Activated T-helper 1 cell treated with anti-CD3 and anti-CD28 coated beads, Interleukin-12 subunit alpha, Interleukin-12 subunit beta, Interleukin-2, Interleukin-4 antibody, amounts not matched to agents 30 ng/mL and 10 ng/mL and 1 ng/mL, durations not matched to agents 14 hours and 24 hours and 36 hours (primary cell): ENCODE results near the gene NET1. TPM values are rescaled to one million over a fixed set of nuclear protein-coding genes. Genes with fewer than 3 reads are reported as not detected.

Source experiments
- DNase-seq: peaks from one replicate; pipeline ENCODE4 v3.0.0; 2021; ENCODE audit warnings: low spot score
- H3K27ac Mint-ChIP-seq: one replicate; pipeline ENCODE4 v1.8.0; 2021; ENCODE audit warnings: mild to moderate bottlenecking, mixed read lengths
- H3K27me3 Mint-ChIP-seq: one replicate; pipeline ENCODE4 v1.8.0; 2022; ENCODE audit warnings: mild to moderate bottlenecking, moderate library complexity, mixed read lengths; ENCODE audit not compliant: insufficient read depth
- H3K36me3 Mint-ChIP-seq: one replicate; pipeline ENCODE4 v1.8.0; 2021; ENCODE audit warnings: low read depth, mixed read lengths
- H3K4me1 Mint-ChIP-seq: one replicate; pipeline ENCODE4 v1.8.0; 2021; ENCODE audit warnings: low read depth, mixed read lengths
- H3K4me3 Mint-ChIP-seq: one replicate; pipeline ENCODE4 v1.8.0; 2021; ENCODE audit warnings: mild to moderate bottlenecking, moderate library complexity, mixed read lengths
- H3K9me3 Mint-ChIP-seq: one replicate; pipeline ENCODE4 v1.8.0; 2021; ENCODE audit warnings: mixed read lengths
- intact Hi-C: fragments of 100-400 bp; cut with micrococcal nuclease; formaldehyde crosslinking; loops from one replicate; pipeline ENCODE4 v1.15.1; 2024
- total RNA-seq: library from RNA; stranded (reverse); gene quantifications from 2 replicates; pipeline ENCODE4 v1.2.3, GENCODE V29; 2022

Gene NET1
- total RNA-seq, 1 donor from 2014 or later = 40.3 TPM

DNA sequence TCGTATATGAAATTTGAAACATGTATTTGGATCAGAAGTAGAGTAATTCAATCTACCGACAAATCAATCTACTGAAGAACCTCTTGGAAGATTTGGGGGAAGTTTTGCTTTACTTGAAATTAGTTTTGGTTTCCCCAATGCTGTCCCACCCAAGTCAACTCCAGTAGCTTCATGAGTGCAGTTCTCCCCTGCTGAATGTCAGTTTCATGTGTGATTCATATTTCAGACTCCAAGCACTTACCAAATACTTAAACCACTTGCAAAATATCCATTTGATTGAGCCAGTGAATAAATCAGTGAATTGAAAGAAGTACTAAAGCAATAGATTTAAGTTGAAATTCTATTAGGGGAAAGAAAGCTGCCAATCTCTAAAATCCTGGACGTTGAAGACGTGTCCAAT, 77.7 kb downstream of the NET1 start:
- Mint-ChIP-seq H3K4me3 (no peak overlapping the region), H3K27me3 (peaks cover under 1% of the 10 kb centered on the region), H3K27ac (no peak overlapping the region), H3K9me3 (no peaks in the 10 kb centered on the region), H3K4me1 (peaks cover 5% of the 10 kb centered on the region), H3K36me3 (no peaks in the 10 kb centered on the region)
- intact Hi-C loops = no loop called here
- DNase-seq = no peak

DNA sequence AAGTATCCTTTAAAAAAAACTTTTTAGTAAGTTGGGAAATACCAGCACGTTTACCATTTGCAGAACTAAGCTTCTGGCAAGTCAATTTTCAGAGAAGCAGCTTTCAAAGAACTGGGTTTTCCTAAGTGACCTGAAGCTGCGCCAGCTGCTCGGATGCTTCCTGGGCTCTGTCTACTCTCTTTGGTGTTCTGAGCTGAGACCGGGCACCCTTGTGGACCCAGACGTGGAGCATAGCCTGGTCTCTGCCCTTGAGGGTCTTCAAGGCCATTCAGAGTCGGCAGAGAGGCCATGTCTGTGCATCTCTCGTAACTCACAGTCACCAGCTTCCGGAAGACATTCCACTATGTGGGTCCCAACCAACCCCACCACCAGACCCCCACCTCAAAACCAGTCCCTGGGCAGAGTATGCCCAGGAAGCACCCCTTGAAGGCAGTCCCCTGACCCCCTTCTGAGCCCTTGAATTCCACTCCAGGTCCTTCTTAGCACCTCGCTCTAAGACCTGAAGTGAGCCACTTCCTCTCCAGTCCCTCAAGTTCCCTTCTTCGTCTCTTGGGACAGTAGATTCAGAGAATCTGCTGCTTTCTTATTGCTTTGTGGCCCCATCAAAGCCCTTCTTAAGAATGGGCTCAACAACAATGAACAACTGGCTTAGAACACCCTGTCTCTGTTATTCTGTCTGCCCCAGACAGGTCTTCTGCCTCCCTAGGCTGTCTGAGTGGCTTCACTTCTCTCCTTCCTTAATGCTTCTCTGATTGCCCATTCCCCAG, 78.5 kb downstream of the NET1 start:
- Mint-ChIP-seq H3K9me3 (no peaks in the 10 kb centered on the region), H3K36me3 (no peaks in the 10 kb centered on the region), H3K27me3 (no peaks in the 10 kb centered on the region), H3K4me3 (no peak overlapping the region), H3K27ac (no peak overlapping the region), H3K4me1 (peaks cover 5% of the 10 kb centered on the region)
- intact Hi-C loops = no loop called here
- no peak for DNase-seq

DNA sequence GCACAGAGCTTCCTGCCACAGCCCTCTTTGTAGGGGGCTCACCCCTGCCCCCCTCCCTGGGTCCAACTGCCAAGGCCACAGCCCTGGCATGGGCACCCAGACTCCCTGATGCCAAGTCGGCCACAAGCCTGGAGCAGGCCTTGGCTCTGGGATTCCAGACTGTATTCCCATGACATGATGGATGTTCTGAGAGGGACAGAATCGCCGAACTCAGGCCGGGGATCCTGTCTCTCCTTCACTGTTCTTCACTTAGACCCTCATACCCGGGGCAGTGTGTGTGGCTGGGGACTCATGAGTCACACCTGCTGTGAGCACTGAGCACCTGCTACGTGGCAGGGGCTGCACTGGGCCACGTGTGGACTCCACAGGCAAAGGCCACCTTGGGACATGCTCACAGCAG, 79.1 kb downstream of the NET1 start:
- no peaks in the 10 kb centered on the region for H3K36me3 Mint-ChIP-seq
- no peaks in the 10 kb centered on the region for H3K27me3 Mint-ChIP-seq
- intact Hi-C loops = no loop called here
- no peaks in the 10 kb centered on the region for H3K9me3 Mint-ChIP-seq
- peaks cover 5% of the 10 kb centered on the region for H3K4me1 Mint-ChIP-seq
- no peak overlapping the region for H3K27ac Mint-ChIP-seq
- H3K4me3 Mint-ChIP-seq = no peak overlapping the region
- DNase-seq = no peak

DNA sequence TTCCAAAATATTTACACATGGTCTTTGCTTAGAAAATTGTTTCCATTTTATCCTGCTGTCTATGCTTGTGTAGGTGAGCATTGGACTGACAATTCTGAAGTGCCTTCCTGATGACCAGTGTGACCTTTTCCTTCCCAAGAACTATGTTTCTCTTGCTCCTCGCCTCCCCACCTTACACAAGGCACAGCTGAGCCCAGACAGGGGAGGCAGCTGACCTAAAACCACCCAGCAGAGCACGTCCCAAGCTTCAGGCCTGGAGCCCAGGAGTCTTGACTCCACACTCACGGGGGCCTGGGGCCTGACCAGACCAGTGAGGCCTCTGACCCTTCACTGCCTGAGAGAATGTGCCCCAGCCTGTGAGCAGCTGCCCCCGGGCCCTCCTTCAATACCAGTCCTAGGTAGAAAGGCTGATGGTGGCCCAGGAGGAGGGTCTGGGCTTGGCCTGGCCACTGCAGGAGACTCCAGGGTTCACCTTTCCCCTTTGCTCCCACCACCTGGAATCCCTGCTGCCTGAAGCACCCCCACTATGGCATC, 80.0 kb downstream of the NET1 start:
- H3K36me3 Mint-ChIP-seq = no peaks in the 10 kb centered on the region
- no peak overlapping the region for H3K4me3 Mint-ChIP-seq
- no peak for DNase-seq
- H3K27ac Mint-ChIP-seq = no peak overlapping the region
- no peaks in the 10 kb centered on the region for H3K27me3 Mint-ChIP-seq
- intact Hi-C loops = no loop called here
- no peaks in the 10 kb centered on the region for H3K9me3 Mint-ChIP-seq
- H3K4me1 Mint-ChIP-seq = peaks cover 5% of the 10 kb centered on the region

DNA sequence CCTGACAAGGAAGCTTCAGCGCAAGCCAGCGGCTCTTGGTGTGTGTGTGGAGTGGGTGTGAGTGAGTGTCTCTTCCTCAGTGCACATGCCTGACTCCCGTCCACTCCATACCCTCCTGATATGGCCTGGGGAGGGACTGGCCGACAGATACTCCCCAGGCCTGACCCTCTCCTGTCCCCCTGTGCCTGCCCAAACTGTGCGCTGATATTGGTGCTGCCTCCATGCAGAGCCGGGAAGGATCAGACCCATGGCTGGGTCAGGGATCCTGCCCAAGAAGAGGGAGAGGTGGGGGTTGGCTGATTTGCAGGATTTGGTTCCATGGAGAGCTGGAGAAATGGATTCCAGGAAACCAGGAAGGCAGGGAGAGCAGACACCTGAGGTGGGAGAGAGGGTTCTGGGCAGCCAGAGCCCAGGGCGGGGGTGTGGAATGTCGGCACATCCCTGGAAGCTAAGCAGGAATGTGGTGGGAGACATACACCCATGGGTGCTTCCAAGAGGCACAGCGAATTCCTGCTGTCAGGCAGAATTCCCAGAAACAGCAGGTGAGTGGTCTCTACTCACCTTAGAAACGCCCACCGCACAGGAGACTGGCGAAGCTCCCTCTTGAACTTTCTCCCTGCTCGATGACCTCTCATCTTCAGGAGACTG, 80.7 kb downstream of the NET1 start:
- Mint-ChIP-seq H3K4me3 (no peak overlapping the region), H3K27ac (no peak overlapping the region), H3K27me3 (no peaks in the 10 kb centered on the region), H3K4me1 (no peaks in the 10 kb centered on the region), H3K36me3 (no peaks in the 10 kb centered on the region), H3K9me3 (no peaks in the 10 kb centered on the region)
- intact Hi-C loops = no loop called here
- DNase-seq = no peak

DNA sequence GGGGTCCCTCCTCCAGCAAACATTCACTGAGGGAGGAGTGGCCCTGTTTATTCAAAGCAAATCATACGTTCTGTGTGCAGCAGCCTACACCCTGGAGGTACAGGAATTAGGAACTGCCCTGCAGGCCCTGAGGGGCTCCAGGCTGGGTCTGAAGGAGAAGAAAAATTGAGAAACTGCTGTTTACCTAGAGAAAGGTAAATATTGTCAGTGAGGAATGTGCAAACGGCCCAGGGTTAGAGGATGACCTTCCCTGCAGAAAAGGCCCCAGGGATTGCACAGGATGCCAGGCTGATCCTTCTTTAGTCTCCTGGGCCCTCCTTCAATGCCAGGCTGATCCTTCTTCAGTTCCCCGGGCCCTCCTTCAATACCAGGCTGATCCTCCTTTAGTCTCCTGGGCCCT, 81.3 kb downstream of the NET1 start:
- intact Hi-C loops = no loop called here

DNA sequence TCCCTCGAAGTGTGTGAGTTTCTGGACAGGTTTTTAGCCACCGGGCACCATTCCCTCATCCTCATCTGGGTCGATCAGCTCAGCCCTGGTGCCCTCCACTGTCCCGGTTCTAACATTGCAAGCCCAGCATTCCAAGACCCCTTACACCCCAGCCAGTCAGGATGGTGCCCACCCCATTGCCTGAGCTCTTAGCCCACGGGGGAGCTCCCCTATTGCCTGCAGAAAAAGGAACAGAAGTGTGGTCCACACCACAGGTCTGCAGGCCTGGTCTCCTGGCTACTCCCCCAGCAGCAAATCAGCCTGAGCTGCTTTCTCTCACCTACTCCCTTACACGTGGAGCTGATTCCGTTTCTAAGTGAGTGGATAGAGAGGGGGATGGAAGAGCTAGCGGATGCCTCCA, 82.3 kb downstream of the NET1 start:
- Mint-ChIP-seq H3K27me3 (no peaks in the 10 kb centered on the region), H3K4me1 (no peaks in the 10 kb centered on the region)
- intact Hi-C loops = no loop called here

More for the DNA sequence above, 81.3 kb downstream of the NET1 start:
- Mint-ChIP-seq H3K36me3 (no peaks in the 10 kb centered on the region), H3K27ac (no peak overlapping the region), H3K27me3 (no peaks in the 10 kb centered on the region), H3K4me1 (no peaks in the 10 kb centered on the region), H3K9me3 (no peaks in the 10 kb centered on the region), H3K4me3 (no peak overlapping the region)
- DNase-seq = no peak

DNA sequence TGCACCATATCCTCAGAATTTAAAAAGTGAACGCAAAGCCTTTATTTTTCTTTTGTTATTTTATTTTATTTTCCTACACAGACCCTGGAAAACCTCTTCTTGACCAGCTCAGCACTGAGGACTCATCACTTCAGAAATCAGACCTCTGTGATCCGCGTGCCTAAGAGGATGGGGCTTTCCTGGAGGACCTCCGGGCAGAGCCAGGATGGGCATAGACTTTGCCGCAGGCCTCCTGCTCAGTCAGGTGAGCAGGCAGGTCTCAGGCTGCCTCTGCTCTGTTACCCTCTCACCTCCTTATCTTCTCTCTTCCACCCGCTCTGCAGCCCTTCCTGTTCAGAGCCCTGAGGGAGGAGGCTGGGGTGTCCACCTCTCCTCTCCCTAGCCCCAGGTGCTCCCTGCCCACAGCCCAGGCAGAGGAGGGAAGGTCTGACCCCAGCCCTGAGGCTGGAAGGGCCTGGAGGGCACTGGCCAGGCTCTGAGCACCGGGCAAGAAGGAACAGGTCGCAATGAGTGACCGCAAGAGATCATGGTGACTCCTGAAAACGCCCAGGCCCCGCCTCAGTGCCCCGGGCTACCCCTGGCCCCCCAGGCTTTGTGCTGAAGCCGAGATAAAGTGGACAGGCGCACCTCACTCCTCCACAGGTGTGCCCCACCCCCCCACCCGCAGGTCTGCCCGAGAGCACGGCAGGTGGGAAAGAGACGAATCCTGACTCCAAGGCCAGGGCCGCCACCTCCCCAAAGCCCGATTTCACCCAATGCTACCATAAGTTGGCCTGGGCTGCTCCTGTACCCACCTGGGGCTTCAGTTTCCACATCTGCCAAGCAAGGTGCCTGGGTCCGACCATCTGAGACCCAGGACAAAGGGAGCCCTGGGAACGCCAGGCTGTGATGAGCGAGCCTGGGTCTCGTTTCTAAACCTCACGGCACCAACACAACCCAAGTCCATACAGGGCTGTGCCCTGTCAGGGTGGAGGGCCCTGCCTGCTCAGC, 84.2 kb downstream of the NET1 start:
- DNase-seq = no peak
- Mint-ChIP-seq H3K4me3 (no peak overlapping the region), H3K27ac (no peak overlapping the region), H3K9me3 (no peaks in the 10 kb centered on the region), H3K27me3 (peaks cover 7% of the 10 kb centered on the region), H3K36me3 (no peaks in the 10 kb centered on the region), H3K4me1 (no peaks in the 10 kb centered on the region)
- intact Hi-C loops = no loop called here

More for the DNA sequence above, 82.3 kb downstream of the NET1 start:
- H3K4me3 Mint-ChIP-seq = no peak overlapping the region
- H3K36me3 Mint-ChIP-seq = no peaks in the 10 kb centered on the region
- no peak overlapping the region for H3K27ac Mint-ChIP-seq
- no peaks in the 10 kb centered on the region for H3K9me3 Mint-ChIP-seq
- DNase-seq = no peak

DNA sequence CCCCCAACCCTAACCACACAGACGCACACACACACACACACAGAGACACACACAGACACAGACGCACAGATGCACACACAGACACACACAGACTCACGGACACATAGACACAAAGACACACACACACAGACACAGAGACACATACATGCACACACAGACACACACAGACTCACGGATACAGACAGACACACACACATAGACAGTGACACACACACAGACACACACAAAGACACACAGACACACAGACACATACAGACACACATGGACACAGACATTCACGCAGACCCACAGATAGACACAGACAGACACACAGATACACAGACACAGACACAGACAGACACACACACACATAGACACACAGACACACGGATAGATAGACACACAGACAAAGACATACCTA, 84.9 kb downstream of the NET1 start:
- no peaks in the 10 kb centered on the region for H3K4me1 Mint-ChIP-seq

DNA sequence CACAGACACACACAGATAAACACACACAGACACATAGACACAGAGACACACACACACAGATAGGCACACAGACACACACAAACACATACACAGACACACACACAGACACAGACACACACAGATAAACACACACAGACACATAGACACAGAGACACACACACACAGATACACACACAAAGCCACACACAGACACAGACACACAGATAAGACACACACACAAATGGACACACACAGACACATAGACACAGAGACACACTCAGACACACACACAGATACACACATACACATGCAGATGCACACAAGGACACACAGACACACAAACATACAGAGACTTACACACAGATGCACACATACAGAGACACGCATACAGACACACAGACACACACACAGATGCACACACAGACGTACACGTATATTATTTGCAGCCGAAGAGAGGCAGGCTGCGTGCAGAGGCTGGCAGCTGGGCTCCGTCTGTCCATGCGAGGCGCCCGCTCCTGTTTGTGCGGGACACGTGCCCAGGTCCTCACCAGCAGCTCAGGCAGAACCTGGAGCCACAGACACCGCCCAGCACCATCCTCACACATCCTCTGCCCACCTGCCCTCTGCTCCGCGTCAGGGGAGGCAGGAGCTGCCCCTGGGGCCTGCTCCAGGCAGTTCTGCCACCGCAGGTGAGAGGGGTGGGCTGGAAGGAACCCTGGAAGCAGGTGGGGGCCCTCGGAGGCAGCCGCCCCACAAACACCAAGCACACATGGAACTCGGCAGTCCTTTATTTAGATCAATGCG, 85.8 kb downstream of the NET1 start:
- Mint-ChIP-seq H3K9me3 (no peaks in the 10 kb centered on the region), H3K36me3 (no peaks in the 10 kb centered on the region), H3K27me3 (peaks cover 12% of the 10 kb centered on the region), H3K27ac (no peak overlapping the region), H3K4me1 (no peaks in the 10 kb centered on the region), H3K4me3 (no peak overlapping the region)
- no peak for DNase-seq
- intact Hi-C loops = no loop called here

More for the DNA sequence above, 84.9 kb downstream of the NET1 start:
- no peak overlapping the region for H3K27ac Mint-ChIP-seq
- no peaks in the 10 kb centered on the region for H3K36me3 Mint-ChIP-seq
- intact Hi-C loops = no loop called here
- peaks cover 12% of the 10 kb centered on the region for H3K27me3 Mint-ChIP-seq
- no peak overlapping the region for H3K4me3 Mint-ChIP-seq
- H3K9me3 Mint-ChIP-seq = no peaks in the 10 kb centered on the region
- no peak for DNase-seq

DNA sequence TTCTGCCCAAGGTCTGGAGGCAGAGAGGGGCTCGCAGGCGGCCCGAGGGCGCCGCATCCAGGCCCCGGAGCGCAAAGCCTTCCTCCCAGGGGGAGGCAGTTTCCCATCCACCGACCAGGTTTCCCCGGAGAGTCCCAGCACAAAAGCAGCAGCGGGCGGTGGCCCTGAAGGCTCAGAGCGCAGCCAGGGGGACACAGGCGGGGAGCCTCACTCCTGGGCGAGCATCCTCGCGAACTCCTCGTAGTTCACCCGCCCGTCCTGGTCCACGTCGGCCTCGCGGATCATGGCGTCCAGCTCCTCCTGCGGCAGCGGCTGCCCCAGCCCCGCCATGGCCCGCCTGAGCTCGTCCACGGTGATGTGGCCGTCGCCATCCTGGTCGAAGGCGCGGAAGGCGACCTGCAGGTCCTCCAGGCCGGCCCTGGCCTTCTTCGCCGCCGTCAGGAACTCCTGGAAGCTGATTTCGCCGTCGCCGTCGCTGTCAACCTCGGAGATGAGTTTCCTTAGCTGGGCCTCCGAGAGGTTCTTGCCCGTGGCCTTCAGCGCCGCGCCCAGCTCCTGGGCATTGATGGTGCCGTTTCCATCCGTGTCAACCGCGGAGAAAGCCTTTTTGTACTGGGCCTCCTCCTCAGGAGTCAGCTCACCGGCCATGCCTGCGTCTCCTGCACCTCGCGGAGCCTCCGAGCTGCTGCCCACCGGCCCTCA, 86.6 kb downstream of the NET1 start:
- Mint-ChIP-seq H3K27ac (no peak overlapping the region), H3K36me3 (no peaks in the 10 kb centered on the region), H3K4me3 (no peak overlapping the region), H3K27me3 (peaks cover 12% of the 10 kb centered on the region), H3K4me1 (no peaks in the 10 kb centered on the region), H3K9me3 (no peaks in the 10 kb centered on the region)
- intact Hi-C loops = no loop called here
- DNase-seq = no peak
